ENCODE measurements around the gene ABCC11.

ABCC11 gene

GRCh38 chr16:48128769-48129168 lies 118.6 kb downstream of the ABCC11 start:
- no peak for TF ChIP-seq CTCF (conservative IDR thresholded peaks at IDR 0.05; ENCODE audit: control insufficient read depth, insufficient read depth, low read depth, low read length)
- no peak for DNase-seq (ENCODE audit: low read depth)
- H3K4me3 ChIP-seq (ENCODE audit: control insufficient read depth, low read depth, low read length), result no peak overlapping the region

DNA sequence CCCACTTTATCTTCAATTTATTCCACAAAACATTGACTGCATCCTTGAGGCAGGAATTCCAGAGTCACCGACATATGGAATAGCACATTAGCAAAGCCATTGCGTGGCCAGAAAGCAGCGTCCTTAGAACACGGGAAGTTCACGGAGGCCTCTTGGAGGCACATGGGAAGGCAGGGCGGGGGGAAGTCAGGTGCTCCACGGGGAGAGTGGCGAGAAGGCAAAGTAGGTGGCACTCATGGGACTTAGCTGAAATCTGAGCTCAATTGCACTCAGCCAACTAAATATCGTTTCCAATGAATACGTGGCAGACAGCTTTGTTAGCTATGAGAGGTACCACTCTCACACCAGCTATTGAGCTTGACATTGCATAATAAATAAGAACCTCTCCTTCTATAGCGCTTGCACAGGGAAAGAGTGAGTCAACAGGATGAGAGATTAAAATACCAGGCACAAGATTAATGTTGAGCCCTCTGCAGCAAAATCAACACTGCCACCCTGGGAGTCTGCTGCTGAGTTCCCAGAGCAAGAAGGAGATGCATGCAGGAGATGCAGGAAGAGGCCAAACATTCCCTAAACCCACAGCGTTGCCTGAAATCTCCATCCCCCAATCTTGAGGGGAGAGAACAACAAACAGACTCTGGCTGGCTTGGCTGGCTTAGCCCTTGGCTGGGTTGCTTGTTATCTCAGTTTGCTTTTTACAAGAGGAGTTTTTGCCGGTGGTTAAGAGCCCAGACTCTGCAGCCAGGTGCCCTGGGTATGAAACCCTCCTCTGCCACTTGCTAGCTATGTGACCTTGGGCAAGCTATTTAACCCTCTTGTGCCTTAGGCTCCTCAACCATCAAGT lies 120.3 kb downstream of the ABCC11 start:
- TF ChIP-seq CTCF (conservative IDR thresholded peaks at IDR 0.05; ENCODE audit: control insufficient read depth, insufficient read depth, low read depth, low read length), result no peak
- DNase-seq (ENCODE audit: low read depth), result peak; percentile 98
- H3K4me3 ChIP-seq (ENCODE audit: control insufficient read depth, low read depth, low read length), result no peak overlapping the region

DNA sequence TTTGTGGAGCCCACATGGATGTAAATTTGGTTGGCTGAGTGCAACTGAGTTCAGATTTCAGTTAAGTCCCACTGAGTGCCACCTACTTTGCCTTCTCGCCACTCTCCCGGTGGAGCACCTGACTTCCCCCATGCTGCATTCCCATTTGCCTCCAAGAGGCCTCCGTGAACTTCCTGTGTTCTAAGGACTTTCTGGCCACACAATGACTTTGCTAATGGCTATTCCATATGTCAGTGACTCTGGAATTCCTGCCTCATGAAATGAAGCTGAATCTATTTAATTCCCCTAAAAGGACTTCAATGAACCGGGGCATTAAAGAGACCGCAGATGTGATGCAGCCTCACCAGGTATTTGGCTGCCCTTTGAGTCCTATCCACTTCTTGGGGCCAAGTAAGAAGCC lies 121.5 kb downstream of the ABCC11 start:
- TF ChIP-seq CTCF (conservative IDR thresholded peaks at IDR 0.05; ENCODE audit: control insufficient read depth, insufficient read depth, low read depth, low read length), result no peak
- no peak overlapping the region for H3K4me3 ChIP-seq (ENCODE audit: control insufficient read depth, low read depth, low read length)
- no peak for DNase-seq (ENCODE audit: low read depth)

- no peak overlapping the region for H3K4me3 ChIP-seq (ENCODE audit: control insufficient read depth, low read depth, low read length)
- no peak for DNase-seq (ENCODE audit: low read depth)
- TF ChIP-seq CTCF (conservative IDR thresholded peaks at IDR 0.05; ENCODE audit: control insufficient read depth, insufficient read depth, low read depth, low read length), result no peak
These were observed 123.1 kb downstream of the ABCC11 start for GRCh38 chr16:48124266-48124665.

GRCh38 chr16:48123104-48123788 lies 124.1 kb downstream of the ABCC11 start:
- no peak for TF ChIP-seq CTCF (conservative IDR thresholded peaks at IDR 0.05; ENCODE audit: control insufficient read depth, insufficient read depth, low read depth, low read length)
- no peak overlapping the region for H3K4me3 ChIP-seq (ENCODE audit: control insufficient read depth, low read depth, low read length)
- DNase-seq (ENCODE audit: low read depth), result peak; percentile 100

DNA sequence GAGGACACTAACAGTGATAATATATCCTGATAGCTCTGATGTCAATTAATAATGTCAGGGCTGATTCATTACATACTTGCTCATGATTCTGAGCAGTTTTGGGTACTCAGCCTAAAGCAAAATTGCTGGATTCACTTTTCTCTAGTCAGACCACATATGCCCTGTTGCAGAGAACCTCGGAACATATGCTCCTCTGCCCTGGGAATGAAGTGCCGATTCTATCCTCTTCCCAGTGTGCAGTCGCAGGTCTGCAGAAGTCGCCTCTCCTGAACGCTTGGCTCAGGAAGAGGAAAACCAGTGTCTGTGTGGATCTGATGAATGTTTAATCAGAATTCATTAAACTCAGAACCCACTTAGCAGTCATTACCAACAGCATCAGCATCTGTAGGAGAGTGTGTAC lies 126.1 kb downstream of the ABCC11 start:
- H3K4me3 ChIP-seq (ENCODE audit: control insufficient read depth, low read depth, low read length), result no peak overlapping the region
- no peak for DNase-seq (ENCODE audit: low read depth)
- no peak for TF ChIP-seq CTCF (conservative IDR thresholded peaks at IDR 0.05; ENCODE audit: control insufficient read depth, insufficient read depth, low read depth, low read length)
